ENCODE results near the gene ARHGAP18. TPM values are rescaled to one million over a fixed set of nuclear protein-coding genes. Genes with fewer than 3 reads are reported as not detected.

ARHGAP18 gene
- total RNA-seq, 1 donor from 2014 or later: 7.9 TPM

DNA sequence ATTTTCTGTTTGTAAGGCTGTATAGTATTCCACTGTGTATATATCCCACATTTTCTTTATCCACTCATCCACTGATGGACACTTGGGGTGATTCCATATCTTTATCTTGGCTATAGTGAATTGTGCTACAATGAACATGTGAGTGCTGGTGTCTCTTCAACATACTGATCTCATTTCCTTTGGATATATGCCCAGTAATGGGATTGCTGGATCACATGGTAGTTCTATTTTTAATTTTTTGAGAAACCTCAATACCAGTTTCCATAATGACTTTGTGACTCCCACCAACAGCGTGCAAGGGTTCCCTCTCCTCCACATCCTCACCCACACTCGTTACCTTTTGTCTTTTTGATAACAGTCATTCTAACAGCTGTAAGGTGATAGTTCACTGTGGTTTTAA, 166.0 kb downstream of the ARHGAP18 start:
- intact Hi-C loops (cut with micrococcal nuclease): no loop called here
- no peak for TF ChIP-seq CTCF (IDR thresholded peaks at IDR 0.05)
- H3K27ac Mint-ChIP-seq: no peak overlapping the region
- H3K36me3 Mint-ChIP-seq (ENCODE audit: low read depth): no peaks in the 10 kb centered on the region
- no peaks in the 10 kb centered on the region for H3K9me3 Mint-ChIP-seq
- CTCF ChIA-PET: no interaction called here
- H3K4me1 Mint-ChIP-seq: no peaks in the 10 kb centered on the region
- DNase-seq (no peak), ATAC-seq (ENCODE audit: low read depth) (no peak)
- H3K4me3 Mint-ChIP-seq: no peak overlapping the region
- POLR2A ChIA-PET: no interaction called here
- no peaks in the 10 kb centered on the region for H3K27me3 Mint-ChIP-seq

GRCh38 chr6:129542705-129543104, 167.3 kb downstream of the ARHGAP18 start:
- H3K27me3 Mint-ChIP-seq: no peaks in the 10 kb centered on the region
- DNase-seq (no peak), ATAC-seq (ENCODE audit: low read depth) (no peak)
- H3K9me3 Mint-ChIP-seq: no peaks in the 10 kb centered on the region
- H3K4me1 Mint-ChIP-seq: no peaks in the 10 kb centered on the region
- intact Hi-C loops (cut with micrococcal nuclease): no loop called here
- no peaks in the 10 kb centered on the region for H3K36me3 Mint-ChIP-seq (ENCODE audit: low read depth)
- ChIA-PET CTCF (no interaction called here), POLR2A (no interaction called here)
- no peak overlapping the region for H3K4me3 Mint-ChIP-seq
- H3K27ac Mint-ChIP-seq: no peak overlapping the region
- no peak for TF ChIP-seq CTCF (IDR thresholded peaks at IDR 0.05)

DNA sequence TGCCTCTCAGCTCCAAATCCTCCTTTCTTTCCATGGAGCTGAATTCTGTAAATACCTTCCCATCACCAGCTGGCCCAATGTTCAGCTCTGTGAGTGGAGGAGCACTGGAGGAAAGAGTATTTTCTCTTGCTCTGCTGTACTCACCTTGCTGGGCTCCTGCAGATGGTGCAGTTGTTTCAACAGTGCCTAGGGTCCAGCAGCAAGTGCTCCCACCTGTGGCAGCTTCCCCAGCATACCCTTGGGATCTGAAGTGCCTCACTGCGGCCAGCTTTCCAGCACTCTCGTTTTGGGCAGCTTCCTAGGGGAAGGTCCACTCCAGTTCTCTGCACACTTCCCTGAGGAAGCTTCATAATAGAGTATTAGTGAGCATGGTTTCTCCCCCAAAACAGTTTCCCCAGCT, 170.9 kb downstream of the ARHGAP18 start:
- CTCF ChIA-PET: no interaction called here
- Mint-ChIP-seq H3K27ac (no peak overlapping the region), H3K4me1 (no peaks in the 10 kb centered on the region), H3K27me3 (peaks cover under 1% of the 10 kb centered on the region), H3K4me3 (no peak overlapping the region), H3K9me3 (peaks cover 1% of the 10 kb centered on the region), H3K36me3 (ENCODE audit: low read depth) (no peaks in the 10 kb centered on the region)
- no peak for ATAC-seq (ENCODE audit: low read depth)
- no peak for DNase-seq
- intact Hi-C loops (cut with micrococcal nuclease): no loop called here
- POLR2A ChIA-PET: no interaction called here
- TF ChIP-seq CTCF (IDR thresholded peaks at IDR 0.05): no peak

GRCh38 chr6:129536271-129536670, 173.7 kb downstream of the ARHGAP18 start:
- CTCF ChIA-PET: no interaction called here
- peaks cover 5% of the 10 kb centered on the region for H3K9me3 Mint-ChIP-seq

GRCh38 chr6:129534926-129535325, 175.1 kb downstream of the ARHGAP18 start:
- ATAC-seq (ENCODE audit: low read depth) (no peak), DNase-seq (no peak)
- ChIA-PET POLR2A (no interaction called here), CTCF (no interaction called here)
- intact Hi-C loops (cut with micrococcal nuclease): no loop called here
- peaks cover 5% of the 10 kb centered on the region for H3K9me3 Mint-ChIP-seq
- TF ChIP-seq CTCF (IDR thresholded peaks at IDR 0.05): no peak
- peaks cover 12% of the 10 kb centered on the region for H3K27me3 Mint-ChIP-seq
- no peaks in the 10 kb centered on the region for H3K36me3 Mint-ChIP-seq (ENCODE audit: low read depth)
- no peaks in the 10 kb centered on the region for H3K4me1 Mint-ChIP-seq
- no peak overlapping the region for H3K27ac Mint-ChIP-seq
- no peak overlapping the region for H3K4me3 Mint-ChIP-seq

More at GRCh38 chr6:129536271-129536670, 173.7 kb downstream of the ARHGAP18 start:
- Mint-ChIP-seq H3K4me3 (no peak overlapping the region), H3K4me1 (no peaks in the 10 kb centered on the region), H3K27me3 (peaks cover 4% of the 10 kb centered on the region), H3K36me3 (ENCODE audit: low read depth) (no peaks in the 10 kb centered on the region), H3K27ac (no peak overlapping the region)
- intact Hi-C loops (cut with micrococcal nuclease): no loop called here
- ATAC-seq (ENCODE audit: low read depth) (no peak), DNase-seq (no peak)
- POLR2A ChIA-PET: no interaction called here
- TF ChIP-seq CTCF (IDR thresholded peaks at IDR 0.05): no peak

Other genes with a start within 250 kb of the ARHGAP18 start
- gene TMEM244, start 151.1 kb upstream of the ARHGAP18 start, total RNA-seq: not detected in 2 replicates